Hepatocyte (in vitro differentiated cells): ENCODE results near the gene ADAP1.

Experiments used
- EZH2 ChIP-seq: fragments of 200-600 bp; sonication (generic); IDR thresholded peaks from 2 replicates; pipeline ENCODE4 v1.6.1; 2016; ENCODE audit warnings: antibody characterized with exemption, mild to moderate bottlenecking, borderline replicate concordance
- TF ChIP-seq, protein P1 (sequence below): fragments of 200-600 bp; sonication (generic); IDR thresholded peaks from 2 replicates; pipeline ENCODE4 v1.5.1; 2016; ENCODE audit warnings: antibody characterized with exemption, mild to moderate bottlenecking; ENCODE audit not compliant: poor library complexity

- TF ChIP-seq, protein P1, sequence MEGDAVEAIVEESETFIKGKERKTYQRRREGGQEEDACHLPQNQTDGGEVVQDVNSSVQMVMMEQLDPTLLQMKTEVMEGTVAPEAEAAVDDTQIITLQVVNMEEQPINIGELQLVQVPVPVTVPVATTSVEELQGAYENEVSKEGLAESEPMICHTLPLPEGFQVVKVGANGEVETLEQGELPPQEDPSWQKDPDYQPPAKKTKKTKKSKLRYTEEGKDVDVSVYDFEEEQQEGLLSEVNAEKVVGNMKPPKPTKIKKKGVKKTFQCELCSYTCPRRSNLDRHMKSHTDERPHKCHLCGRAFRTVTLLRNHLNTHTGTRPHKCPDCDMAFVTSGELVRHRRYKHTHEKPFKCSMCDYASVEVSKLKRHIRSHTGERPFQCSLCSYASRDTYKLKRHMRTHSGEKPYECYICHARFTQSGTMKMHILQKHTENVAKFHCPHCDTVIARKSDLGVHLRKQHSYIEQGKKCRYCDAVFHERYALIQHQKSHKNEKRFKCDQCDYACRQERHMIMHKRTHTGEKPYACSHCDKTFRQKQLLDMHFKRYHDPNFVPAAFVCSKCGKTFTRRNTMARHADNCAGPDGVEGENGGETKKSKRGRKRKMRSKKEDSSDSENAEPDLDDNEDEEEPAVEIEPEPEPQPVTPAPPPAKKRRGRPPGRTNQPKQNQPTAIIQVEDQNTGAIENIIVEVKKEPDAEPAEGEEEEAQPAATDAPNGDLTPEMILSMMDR: no peak
- TF ChIP-seq EZH2: no peak
These were observed 43.5 kb downstream of the ADAP1 start for GRCh38 chr7:910931-911431.
